Endothelial cell of umbilical vein (primary cell): ENCODE data around the gene KAT6B. TPM values are rescaled to one million over a fixed set of nuclear protein-coding genes. Genes with fewer than 3 reads are reported as not detected.

Experiments
- BruUV-seq: library from RNA; stranded (reverse); fragments of 400-500 nt; replicated peaks from 2 replicates; lab custom pipeline; 2021; lab: Mats Ljungman, UMichigan
- CTCF ChIA-PET: fragments of 300-600, 350-600 bp; sonication (Branson Sonifier 250); formaldehyde crosslinking; loops from one replicate; lab custom pipeline; 2021; ENCODE audit warnings: antibody characterized with exemption, inconsistent platforms; lab: Charles Lee
- POLR2A ChIA-PET: fragments of 300-600, 350-600 bp; sonication (Branson Sonifier 250); formaldehyde crosslinking; loops from one replicate; lab custom pipeline; 2021; ENCODE audit warnings: antibody characterized with exemption, inconsistent platforms; lab: Charles Lee
- DNase-seq: peaks from one replicate; pipeline ENCODE4 v3.0.0-alpha.2; 2011; ENCODE audit warnings: low read depth, low spot score
- FAIRE-seq: peaks from 2 replicates; lab custom pipeline; 2011; peaks lifted over from hg19 to GRCh38; lab: Jason Lieb, UNC
- H2AFZ ChIP-seq: 2 replicates; pipeline ENCODE4 v1.6.0; 2012; ENCODE audit warnings: low read depth, low read length, control low read depth, inconsistent platforms
- H3K27ac ChIP-seq: 2 replicates; pipeline ENCODE4 v1.5.1; 2011; ENCODE audit warnings: low read depth, mild to moderate bottlenecking, control low read depth, low read length, moderate library complexity; ENCODE audit not compliant: insufficient read depth
- H3K27me3 ChIP-seq, 2 experiments: 2 replicates each; pipeline versions ENCODE4 v1.6.0 to v1.6.1; 2011; ENCODE audit warnings: low read length in 2 of 2, mixed read lengths in 1 of 2; ENCODE audit not compliant: control insufficient read depth in 2 of 2, insufficient read depth in 2 of 2
- H3K36me3 ChIP-seq, 2 experiments: 2 replicates in 1 of 2; 3 replicates in 1 of 2; pipeline ENCODE4 v1.5.1; 2011; ENCODE audit warnings: low read length in 2 of 2, mild to moderate bottlenecking in 1 of 2, moderate library complexity in 1 of 2; ENCODE audit not compliant: control insufficient read depth in 2 of 2, insufficient read depth in 2 of 2; ENCODE audit errors: extremely low read depth in 1 of 2
- H3K4me1 ChIP-seq: 3 replicates; pipeline ENCODE4 v1.5.1; 2011; ENCODE audit warnings: mild to moderate bottlenecking, low read length; ENCODE audit not compliant: control insufficient read depth, insufficient read depth; ENCODE audit errors: extremely low read depth
- H3K4me2 ChIP-seq: 2 replicates; pipeline ENCODE4 v1.6.1; 2011; ENCODE audit warnings: low read length, control low read depth, mixed read lengths; ENCODE audit not compliant: insufficient read depth
- H3K4me3 ChIP-seq, 3 experiments: fragments of 200-600 bp in 1 of 3; sonication (generic), shearing (Covaris generic) in 1 of 3; replicated peaks in 1 of 3; 2 replicates each; pipeline ENCODE4 v1.5.1; 2011 to 2016; ENCODE audit warnings: control low read depth in 3 of 3, low read length in 3 of 3, mild to moderate bottlenecking in 2 of 3, inconsistent platforms in 1 of 3, low read depth in 1 of 3, moderate library complexity in 1 of 3; ENCODE audit not compliant: insufficient read depth in 1 of 3
- H3K79me2 ChIP-seq: 2 replicates; pipeline ENCODE4 v1.6.0; 2012; ENCODE audit warnings: low read length, inconsistent platforms; ENCODE audit not compliant: control insufficient read depth, insufficient read depth
- H3K9ac ChIP-seq: replicated peaks from 2 replicates; pipeline ENCODE3; 2011; ENCODE audit warnings: low read length, control low read depth; ENCODE audit not compliant: insufficient read depth; ENCODE audit errors: extremely low read depth
- H3K9me1 ChIP-seq: replicated peaks from 3 replicates; pipeline ENCODE4 v1.6.0; 2011; ENCODE audit warnings: mild to moderate bottlenecking, low read length; ENCODE audit not compliant: control insufficient read depth, insufficient read depth; ENCODE audit errors: extremely low read depth
- H3K9me3 ChIP-seq: replicated peaks from 2 replicates; pipeline ENCODE4 v1.5.1; 2012; ENCODE audit warnings: low read length, inconsistent platforms; ENCODE audit not compliant: control insufficient read depth, insufficient read depth
- H4K20me1 ChIP-seq: replicated peaks from 2 replicates; pipeline ENCODE3; 2011; ENCODE audit warnings: mild to moderate bottlenecking, low read length; ENCODE audit not compliant: control insufficient read depth, insufficient read depth; ENCODE audit errors: extremely low read depth
- EZH2 ChIP-seq: IDR thresholded peaks from 2 replicates; pipeline ENCODE4 v1.6.1; 2012; ENCODE audit warnings: borderline replicate concordance, low read depth, mild to moderate bottlenecking, moderate library complexity, low read length, inconsistent platforms; ENCODE audit not compliant: severe bottlenecking
- FOS ChIP-seq: IDR thresholded peaks from 2 replicates; pipeline ENCODE4 v1.6.1; 2011; ENCODE audit warnings: mild to moderate bottlenecking, low read length, moderate library complexity, borderline replicate concordance; ENCODE audit not compliant: insufficient read depth
- GATA2 ChIP-seq: IDR thresholded peaks from 2 replicates; pipeline ENCODE4 v1.7.0; 2011; ENCODE audit warnings: low read depth, mild to moderate bottlenecking, moderate library complexity, mixed read lengths, low read length; ENCODE audit not compliant: insufficient read length, insufficient read depth
- JUN ChIP-seq: IDR thresholded peaks from 2 replicates; pipeline ENCODE4 v1.6.1; 2011; ENCODE audit warnings: borderline replicate concordance, low read depth; ENCODE audit not compliant: insufficient read length, insufficient read depth
- MYC ChIP-seq: IDR thresholded peaks from one replicate; pipeline ENCODE4 v1.6.1; 2011; ENCODE audit warnings: mild to moderate bottlenecking, low read depth, low read length
- POLR2A ChIP-seq: IDR thresholded peaks from 2 replicates; pipeline ENCODE4 v1.6.1; 2012; ENCODE audit warnings: low read depth, mild to moderate bottlenecking, control low read depth, low read length
- POLR2AphosphoS5 ChIP-seq: IDR thresholded peaks from 2 replicates; pipeline ENCODE4 v1.6.1; 2012; ENCODE audit warnings: low read depth, mild to moderate bottlenecking, control low read depth, low read length, moderate library complexity; ENCODE audit not compliant: insufficient read depth
- dilution Hi-C: fragments of 300-500 bp; cut with MboI; formaldehyde crosslinking; loops from one replicate; pipeline ENCODE4 v1.15.0; 2019; ENCODE audit warnings: low sequenced_read_pairs; ENCODE audit not compliant: extremely low pct_ligation_motif_present
- intact Hi-C: fragments of 100-400 bp; cut with micrococcal nuclease; formaldehyde crosslinking; loops from one replicate; pipeline ENCODE4 v1.10.0; 2022
- polyA plus RNA-seq, 4 experiments: library from polyadenylated mRNA; depleted of rRNA in 3 of 4; stranded (reverse) in 3 of 4; unstranded in 1 of 4; fragments of >200 nt; gene quantifications; 2 replicates each; pipeline versions ENCODE4 v1.2.1 to v1.2.3, GENCODE V29; 2011 to 2012; ENCODE audit warnings: missing spikeins in 1 of 4
- total RNA-seq: library from RNA; stranded (reverse); gene quantifications from 2 replicates; pipeline ENCODE4 v1.2.3, GENCODE V29; 2021
- TF ChIP-seq, protein P1 (sequence below), 2 donors: IDR thresholded peaks; 1 replicate in 1 of 2; 2 replicates in 1 of 2; pipeline ENCODE4 v1.5.1; 2011; ENCODE audit warnings: low read length in 2 of 2, mild to moderate bottlenecking in 2 of 2, moderate library complexity in 2 of 2, control low read depth in 1 of 2, inconsistent platforms in 1 of 2, low read depth in 1 of 2; ENCODE audit not compliant: insufficient read depth in 1 of 2; ENCODE audit errors: extremely low read depth in 1 of 2
- TF ChIP-seq, protein P2 (sequence below): IDR thresholded peaks from 2 replicates; pipeline ENCODE4 v1.6.1; 2011; ENCODE audit not compliant: insufficient read depth, insufficient read length

Gene KAT6B
- total and polyA plus RNA-seq, 2 donors (not counting 3 experiments of a cell fraction or from before 2014, with no cell fraction given), result 4.5 to 17.0 TPM

DNA sequence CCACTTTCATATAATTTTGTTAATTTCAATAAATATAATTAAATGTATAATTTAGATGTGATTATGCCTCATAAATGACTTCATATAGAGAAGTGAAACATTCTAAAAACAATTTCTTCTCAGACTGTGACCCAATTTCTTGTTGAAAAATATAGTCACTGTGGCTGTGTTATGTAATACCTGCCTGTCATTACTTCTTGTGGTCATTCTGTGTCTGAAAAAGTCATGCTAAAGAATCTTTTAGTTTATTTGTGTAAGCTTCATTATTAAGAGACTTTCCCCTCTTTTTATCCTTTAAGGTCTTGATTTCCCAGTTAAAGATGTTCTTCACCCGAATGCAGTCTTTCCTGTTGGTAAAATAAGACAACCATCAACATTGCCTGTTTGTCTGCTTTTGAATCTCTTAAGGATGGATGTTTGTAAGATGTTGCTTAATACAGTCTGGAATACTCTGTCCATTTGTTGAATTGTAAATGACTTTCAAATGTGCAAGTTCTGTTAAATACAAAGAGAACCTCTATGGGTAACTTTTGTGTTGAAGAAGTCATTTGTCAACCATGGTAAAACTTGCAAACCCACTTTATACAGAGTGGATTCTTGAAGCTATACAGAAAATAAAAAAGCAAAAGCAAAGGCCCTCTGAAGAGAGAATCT is 16.0 kb downstream of the KAT6B start:
- intact Hi-C loops (no loop called here), dilution Hi-C loops (no loop called here)
- H3K9ac ChIP-seq, result no peak overlapping the region
- no peaks in the 10 kb centered on the region for H4K20me1 ChIP-seq
- FAIRE-seq (no peak), DNase-seq (no peak)
- no TSS peak for BruUV-seq
- H3K4me3 ChIP-seq, result no peak overlapping the region
- no peak overlapping the region for H3K27ac ChIP-seq
- no peaks in the 10 kb centered on the region for H3K9me1 ChIP-seq
- H3K36me3 ChIP-seq, result peaks cover 0 to 5% of the 10 kb centered on the region in 2 experiments
- no peaks in the 10 kb centered on the region for H3K9me3 ChIP-seq
- no peak overlapping the region for H3K4me2 ChIP-seq
- no peak for TF ChIP-seq MYC
- TF ChIP-seq, protein P1, sequence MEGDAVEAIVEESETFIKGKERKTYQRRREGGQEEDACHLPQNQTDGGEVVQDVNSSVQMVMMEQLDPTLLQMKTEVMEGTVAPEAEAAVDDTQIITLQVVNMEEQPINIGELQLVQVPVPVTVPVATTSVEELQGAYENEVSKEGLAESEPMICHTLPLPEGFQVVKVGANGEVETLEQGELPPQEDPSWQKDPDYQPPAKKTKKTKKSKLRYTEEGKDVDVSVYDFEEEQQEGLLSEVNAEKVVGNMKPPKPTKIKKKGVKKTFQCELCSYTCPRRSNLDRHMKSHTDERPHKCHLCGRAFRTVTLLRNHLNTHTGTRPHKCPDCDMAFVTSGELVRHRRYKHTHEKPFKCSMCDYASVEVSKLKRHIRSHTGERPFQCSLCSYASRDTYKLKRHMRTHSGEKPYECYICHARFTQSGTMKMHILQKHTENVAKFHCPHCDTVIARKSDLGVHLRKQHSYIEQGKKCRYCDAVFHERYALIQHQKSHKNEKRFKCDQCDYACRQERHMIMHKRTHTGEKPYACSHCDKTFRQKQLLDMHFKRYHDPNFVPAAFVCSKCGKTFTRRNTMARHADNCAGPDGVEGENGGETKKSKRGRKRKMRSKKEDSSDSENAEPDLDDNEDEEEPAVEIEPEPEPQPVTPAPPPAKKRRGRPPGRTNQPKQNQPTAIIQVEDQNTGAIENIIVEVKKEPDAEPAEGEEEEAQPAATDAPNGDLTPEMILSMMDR (IDR thresholded peaks at IDR 0.05; ENCODE audit: extremely low read depth in 1 of 2, insufficient read depth in 1 of 2, low read depth in 1 of 2, low read length in 2 of 2), result no peak
- no peak for TF ChIP-seq JUN
- TF ChIP-seq EZH2, result no peak
- TF ChIP-seq FOS, result no peak
- TF ChIP-seq POLR2A, result no peak
- TF ChIP-seq GATA2, result no peak
- TF ChIP-seq, protein P2, sequence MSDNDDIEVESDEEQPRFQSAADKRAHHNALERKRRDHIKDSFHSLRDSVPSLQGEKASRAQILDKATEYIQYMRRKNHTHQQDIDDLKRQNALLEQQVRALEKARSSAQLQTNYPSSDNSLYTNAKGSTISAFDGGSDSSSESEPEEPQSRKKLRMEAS, result no peak
- no peak for TF ChIP-seq POLR2AphosphoS5
- H3K79me2 ChIP-seq, result no peaks in the 10 kb centered on the region
- ChIA-PET CTCF (interaction anchor here (1.1 to 1.6 kb wide), 3 partner anchors 11 to 598 kb away, joined by 3 to 5 read pairs (median 5); partner anchors contain the start of gene KAT6B), POLR2A (no interaction called here)
- H2AFZ ChIP-seq, result no peak overlapping the region
- H3K27me3 ChIP-seq, result no peaks in the 10 kb centered on the region
- no peaks in the 10 kb centered on the region for H3K4me1 ChIP-seq
